Tibial nerve (tissue), 4 donors: ENCODE results near the gene SIVA1. TPM values are rescaled to one million over a fixed set of nuclear protein-coding genes. Genes with fewer than 3 reads are reported as not detected.

Source experiments
- DNase-seq, 2 donors: peaks; one replicate each; pipeline ENCODE4 v3.0.0-alpha.2; 2019; ENCODE audit warnings: low spot score in 2 of 2
- H3K27ac ChIP-seq, 4 donors: fragments of 200-600 bp; sonication (generic) in 3 of 4; one replicate each; pipeline ENCODE4 v1.5.1; 2017 to 2019; ENCODE audit warnings: mild to moderate bottlenecking in 1 of 4
- H3K27me3 ChIP-seq, 2 donors: fragments of 200-600 bp; sonication (generic) in 1 of 2; one replicate each; pipeline versions ENCODE4 v1.5.1 to v1.6.0; 2017 to 2019
- H3K36me3 ChIP-seq, 3 donors: fragments of 200-600 bp; sonication (generic); one replicate each; pipeline ENCODE4 v1.5.1; 2018 to 2019
- H3K4me1 ChIP-seq, 4 donors: fragments of 200-600 bp; sonication (generic) in 3 of 4; one replicate each; pipeline ENCODE4 v1.5.1; 2017 to 2019
- H3K4me3 ChIP-seq, 4 donors: fragments of 200-600 bp; sonication (generic) in 3 of 4; one replicate each; pipeline ENCODE4 v1.5.1; 2017 to 2019; ENCODE audit warnings: mild to moderate bottlenecking in 1 of 4, moderate library complexity in 1 of 4
- H3K9me3 ChIP-seq, 4 donors: fragments of 200-600 bp; sonication (generic) in 3 of 4; one replicate each; pipeline ENCODE4 v1.5.1; 2017 to 2019
- CTCF ChIP-seq, 5 experiments: fragments of 200-600 bp in 3 of 5; fragments of 450-650 bp in 2 of 5; sonication (generic) in 3 of 5; IDR thresholded peaks; one replicate each; pipeline ENCODE4 v1.5.1; 2016 to 2019; ENCODE audit warnings: antibody characterized with exemption in 5 of 5, mild to moderate bottlenecking in 3 of 5, moderate library complexity in 2 of 5
- EP300 ChIP-seq, 2 donors: sonication (generic); formaldehyde crosslinking; IDR thresholded peaks; one replicate each; pipeline ENCODE4 v1.6.1; 2017; ENCODE audit warnings: antibody characterized with exemption in 2 of 2, mild to moderate bottlenecking in 1 of 2
- POLR2A ChIP-seq, 2 donors: fragments of 450-650 bp; IDR thresholded peaks; one replicate each; pipeline ENCODE4 v1.6.1; 2017; ENCODE audit warnings: antibody characterized with exemption in 2 of 2, mild to moderate bottlenecking in 2 of 2, moderate library complexity in 2 of 2
- WGBS, 2 donors: methylation state at CpG; one replicate each; pipeline ENCODE4 v1.1.5; 2018; 5-methylcytosine and 5-hydroxymethylcytosine counted together
- total RNA-seq, 4 donors: library from RNA; depleted of rRNA; stranded (reverse); fragments of >200 nt; gene quantifications; one replicate each; pipeline ENCODE4 v1.1.0, GENCODE V29; 2016

Gene SIVA1
- total RNA-seq, 4 donors from 2014 or later = 260 to 422 (median 378) TPM

- TF ChIP-seq CTCF (IDR thresholded peaks at IDR 0.05) (no peak), EP300 (IDR thresholded peaks at IDR 0.05) (no peak), POLR2A (IDR thresholded peaks at IDR 0.05) (no peak)
- Histone ChIP-seq H3K27me3 (no peaks in the 10 kb centered on the region), H3K4me1 (peaks cover 0 to 99% (median 56%) of the 10 kb centered on the region in 4 donors), H3K36me3 (peaks cover 0 to 44% (median 7%) of the 10 kb centered on the region in 3 donors), H3K27ac (peak overlapping the region in 2 of 4 donors; percentile 80 to 84), H3K9me3 (no peaks in the 10 kb centered on the region), H3K4me3 (no peak overlapping the region)
- 60 to 66% methylated on average over 23 to 28 of the region's 39 CpGs for WGBS, 2 donors
- no peak for DNase-seq
These were observed 36.1 kb downstream of the SIVA1 start for GRCh38 chr14:104788873-104789663.

- H3K4me3 ChIP-seq = no peak overlapping the region
- no peak for TF ChIP-seq EP300 (IDR thresholded peaks at IDR 0.05)
- no peak for TF ChIP-seq POLR2A (IDR thresholded peaks at IDR 0.05)
- TF ChIP-seq CTCF (IDR thresholded peaks at IDR 0.05) = no peak
- H3K27me3 ChIP-seq = no peaks in the 10 kb centered on the region
- H3K36me3 ChIP-seq = peaks cover 0 to 44% (median 7%) of the 10 kb centered on the region in 3 donors
- peaks cover 0 to 96% (median 57%) of the 10 kb centered on the region in 4 donors for H3K4me1 ChIP-seq
- 84 to 89% methylated on average over 16 to 28 of the region's 31 CpGs for WGBS, 2 donors
- no peaks in the 10 kb centered on the region for H3K9me3 ChIP-seq
- no peak for DNase-seq
- H3K27ac ChIP-seq = no peak overlapping the region
These were observed 37.1 kb downstream of the SIVA1 start for GRCh38 chr14:104789752-104790743.

- H3K4me3 ChIP-seq = no peak overlapping the region
- WGBS, 2 donors = 83 to 84% methylated on average over 9 of the region's 9 CpGs
- H3K4me1 ChIP-seq = peaks cover 0 to 89% (median 58%) of the 10 kb centered on the region in 4 donors
- no peak for TF ChIP-seq EP300 (IDR thresholded peaks at IDR 0.05)
- TF ChIP-seq POLR2A (IDR thresholded peaks at IDR 0.05) = no peak
- TF ChIP-seq CTCF (IDR thresholded peaks at IDR 0.05) = no peak
- no peaks in the 10 kb centered on the region for H3K27me3 ChIP-seq
- H3K9me3 ChIP-seq = no peaks in the 10 kb centered on the region
- peaks cover 0 to 44% (median 7%) of the 10 kb centered on the region in 3 donors for H3K36me3 ChIP-seq
- no peak for DNase-seq
- H3K27ac ChIP-seq = no peak overlapping the region
These were observed 38.5 kb downstream of the SIVA1 start for GRCh38 chr14:104791425-104791824.

GRCh38 chr14:104792101-104792884 lies 39.3 kb downstream of the SIVA1 start:
- Histone ChIP-seq H3K27me3 (no peaks in the 10 kb centered on the region), H3K4me1 (peaks cover 0 to 89% (median 50%) of the 10 kb centered on the region in 4 donors), H3K4me3 (no peak overlapping the region), H3K9me3 (no peaks in the 10 kb centered on the region), H3K27ac (peak overlapping the region in 1 of 4 donors; percentile 2), H3K36me3 (peaks cover 0 to 44% (median 7%) of the 10 kb centered on the region in 3 donors)
- no peak for DNase-seq
- TF ChIP-seq CTCF (IDR thresholded peaks at IDR 0.05) (no peak), POLR2A (IDR thresholded peaks at IDR 0.05) (no peak), EP300 (IDR thresholded peaks at IDR 0.05) (no peak)
- 64 to 67% methylated on average over 23 of the region's 25 CpGs for WGBS, 2 donors
